ENCODE results near the gene NFYB.
A peak's percentile ranks its signal among the peaks of the same experiment; 100 is the strongest.

NFYB gene

DNA sequence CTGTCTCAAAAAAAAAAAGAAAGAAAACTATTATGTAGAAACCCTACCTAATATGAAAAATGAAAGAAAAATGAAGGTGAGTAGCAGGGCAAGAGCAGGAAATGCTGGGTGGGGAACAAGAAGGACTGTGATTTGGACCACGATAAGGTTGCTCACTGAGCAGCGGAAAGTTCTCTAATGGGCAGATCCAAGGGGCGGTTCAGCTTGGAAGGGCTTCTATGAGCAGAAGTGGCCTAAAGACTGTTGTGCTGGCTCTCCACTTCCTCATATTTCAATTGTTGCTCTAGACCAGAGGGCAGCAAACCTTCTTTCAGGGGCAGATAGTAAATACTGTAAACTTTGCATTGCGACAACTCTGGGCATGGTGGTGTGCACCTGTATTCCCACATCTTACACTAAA lies 16.3 kb upstream of the NFYB start:
- Histone ChIP-seq H3K27me3 (no peaks in the 10 kb centered on the region), H3K9me3 (no peaks in the 10 kb centered on the region), H3K4me3 (ENCODE audit: low read depth, low read length) (no peak overlapping the region), H3K4me1 (no peaks in the 10 kb centered on the region), H3K36me3 (no peaks in the 10 kb centered on the region)
- TF ChIP-seq CTCF (IDR thresholded peaks at IDR 0.05; ENCODE audit: low read depth, low read length), result no peak
- no peak for DNase-seq

DNA sequence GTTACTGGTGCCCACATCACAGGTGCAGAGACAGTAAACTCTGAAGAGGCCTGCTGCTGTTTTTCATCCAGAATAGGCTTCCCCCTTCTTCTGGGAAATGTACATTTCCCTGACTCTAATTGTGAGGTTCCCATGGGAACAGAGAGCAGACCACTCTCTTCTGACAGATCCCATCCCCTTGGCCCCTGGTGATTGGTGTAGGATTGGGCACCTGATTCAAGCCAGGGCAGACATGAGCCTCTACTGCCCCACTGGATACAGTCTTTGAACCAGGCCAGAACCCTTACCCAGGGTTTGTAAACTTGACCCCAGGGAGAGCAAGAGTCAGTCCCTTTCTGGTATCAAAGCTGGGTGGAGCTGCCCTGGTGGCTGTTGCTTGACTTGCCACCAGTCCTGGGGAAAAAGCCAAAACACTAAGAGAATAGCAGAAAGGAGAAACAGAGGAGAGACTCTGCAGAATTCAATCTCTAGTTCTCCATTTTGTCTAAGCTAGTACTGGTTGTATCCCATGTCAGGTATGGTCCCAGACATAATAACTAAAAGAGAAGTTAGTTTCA lies 14.8 kb upstream of the NFYB start:
- Histone ChIP-seq H3K4me1 (no peaks in the 10 kb centered on the region), H3K9me3 (no peaks in the 10 kb centered on the region), H3K36me3 (no peaks in the 10 kb centered on the region), H3K4me3 (ENCODE audit: low read depth, low read length) (no peak overlapping the region), H3K27me3 (no peaks in the 10 kb centered on the region)
- peak; percentile 14; the same call in 1 of the 2 replicates for TF ChIP-seq CTCF (IDR thresholded peaks at IDR 0.05; ENCODE audit: low read depth, low read length)
- peak; percentile 39 for DNase-seq

GRCh38 chr12:104150416-104150815 lies 12.4 kb upstream of the NFYB start:
- Histone ChIP-seq H3K4me3 (ENCODE audit: low read depth, low read length) (no peak overlapping the region), H3K27me3 (no peaks in the 10 kb centered on the region), H3K9me3 (no peaks in the 10 kb centered on the region), H3K36me3 (no peaks in the 10 kb centered on the region), H3K4me1 (no peaks in the 10 kb centered on the region)
- TF ChIP-seq CTCF (IDR thresholded peaks at IDR 0.05; ENCODE audit: low read depth, low read length), result no peak
- no peak for DNase-seq

DNA sequence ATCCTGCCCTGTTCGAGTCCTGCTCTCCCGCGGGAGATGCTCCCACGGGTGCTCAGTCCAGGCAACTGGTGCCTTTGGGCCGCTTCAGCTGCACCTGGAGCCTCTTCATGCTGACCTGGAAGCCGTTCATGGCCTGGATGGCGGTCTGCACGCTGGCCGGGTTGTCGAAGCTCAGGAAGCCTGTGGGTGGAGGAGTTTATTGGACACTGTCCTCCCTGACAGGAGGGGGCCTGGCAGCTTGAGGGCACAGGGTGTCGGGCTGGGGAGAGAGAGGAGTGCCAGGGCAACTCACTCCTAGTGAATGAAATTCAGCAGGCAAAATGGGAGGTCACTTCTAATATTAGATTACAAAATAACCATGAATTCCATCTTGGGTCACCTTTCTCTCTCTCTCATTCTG lies 9.3 kb upstream of the NFYB start:
- Histone ChIP-seq H3K9me3 (no peaks in the 10 kb centered on the region), H3K36me3 (no peaks in the 10 kb centered on the region), H3K4me1 (no peaks in the 10 kb centered on the region), H3K27me3 (no peaks in the 10 kb centered on the region), H3K4me3 (ENCODE audit: low read depth, low read length) (no peak overlapping the region)
- no peak for TF ChIP-seq CTCF (IDR thresholded peaks at IDR 0.05; ENCODE audit: low read depth, low read length)
- DNase-seq, result no peak

DNA sequence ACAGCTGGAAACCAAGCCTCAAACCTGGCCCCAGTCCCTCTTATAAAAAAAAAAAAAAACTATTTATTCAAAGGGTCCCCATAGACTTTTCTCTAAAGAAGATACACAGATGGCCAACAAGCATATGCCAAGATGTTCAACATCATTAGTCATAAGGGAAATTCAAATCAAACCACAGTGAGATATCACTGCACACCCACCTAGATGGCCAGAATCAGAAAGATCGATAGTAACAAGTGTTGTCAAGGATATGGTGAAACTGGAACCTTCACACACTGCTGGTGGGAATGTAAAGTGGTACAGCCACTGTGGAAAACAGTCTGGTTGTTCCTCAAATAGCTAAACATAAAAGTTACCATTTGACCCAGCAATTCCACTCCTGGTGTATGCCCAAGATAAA lies 5.9 kb upstream of the NFYB start:
- no peak overlapping the region for H3K4me3 ChIP-seq (ENCODE audit: low read depth, low read length)
- no peak for TF ChIP-seq CTCF (IDR thresholded peaks at IDR 0.05; ENCODE audit: low read depth, low read length)
- no peaks in the 10 kb centered on the region for H3K27me3 ChIP-seq
- H3K36me3 ChIP-seq, result no peaks in the 10 kb centered on the region
- H3K9me3 ChIP-seq, result no peaks in the 10 kb centered on the region
- DNase-seq, result no peak
- H3K4me1 ChIP-seq, result no peaks in the 10 kb centered on the region

DNA sequence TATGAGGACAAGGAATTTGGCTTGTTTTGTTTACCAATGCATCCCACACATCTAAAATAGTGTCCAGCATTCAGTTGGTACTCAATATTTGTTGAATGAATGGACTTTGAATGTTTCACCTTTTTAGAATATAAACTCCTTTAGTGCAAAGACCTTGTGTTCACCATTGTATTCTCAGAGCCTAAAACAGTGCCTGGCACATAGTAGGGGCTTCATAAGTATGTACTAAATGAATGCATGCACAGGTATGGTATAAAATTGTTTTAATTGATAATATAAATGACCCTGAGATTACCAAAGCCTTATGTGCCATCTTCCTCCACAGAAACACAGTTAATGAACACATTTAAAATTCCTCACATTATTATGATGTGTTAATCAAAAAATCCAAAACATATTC lies 5.0 kb upstream of the NFYB start:
- Histone ChIP-seq H3K9me3 (no peaks in the 10 kb centered on the region), H3K4me3 (ENCODE audit: low read depth, low read length) (no peak overlapping the region), H3K4me1 (no peaks in the 10 kb centered on the region), H3K36me3 (no peaks in the 10 kb centered on the region), H3K27me3 (no peaks in the 10 kb centered on the region)
- DNase-seq, result no peak
- TF ChIP-seq CTCF (IDR thresholded peaks at IDR 0.05; ENCODE audit: low read depth, low read length), result no peak

Measured in BE2C (cell line).